Endothelial cell (in vitro differentiated cells): ENCODE results near the gene CCDC190. TPM values are rescaled to one million over a fixed set of nuclear protein-coding genes. Genes with fewer than 3 reads are reported as not detected.

Source experiments
- DNase-seq: peaks from one replicate; pipeline ENCODE4 v3.0.0; 2021; ENCODE audit warnings: low spot score
- H3K27ac Mint-ChIP-seq: one replicate; pipeline ENCODE4 v1.8.0; 2021; ENCODE audit warnings: mixed read lengths, inconsistent platforms; ENCODE audit not compliant: unreplicated experiment
- H3K27me3 Mint-ChIP-seq: one replicate; pipeline ENCODE4 v1.8.0; 2021; ENCODE audit warnings: mild to moderate bottlenecking, moderate library complexity, mixed read lengths, inconsistent platforms; ENCODE audit not compliant: unreplicated experiment
- H3K36me3 Mint-ChIP-seq: one replicate; pipeline ENCODE4 v1.8.0; 2021; ENCODE audit warnings: mild to moderate bottlenecking, low read depth, mixed read lengths, inconsistent platforms; ENCODE audit not compliant: unreplicated experiment
- H3K4me1 Mint-ChIP-seq: one replicate; pipeline ENCODE4 v1.8.0; 2021; ENCODE audit warnings: mild to moderate bottlenecking, mixed read lengths, inconsistent platforms; ENCODE audit not compliant: unreplicated experiment
- H3K4me3 Mint-ChIP-seq: one replicate; pipeline ENCODE4 v1.8.0; 2021; ENCODE audit warnings: mild to moderate bottlenecking, mixed read lengths, inconsistent platforms; ENCODE audit not compliant: unreplicated experiment
- H3K9me3 Mint-ChIP-seq: one replicate; pipeline ENCODE4 v1.8.0; 2021; ENCODE audit warnings: mixed read lengths, inconsistent platforms; ENCODE audit not compliant: unreplicated experiment
- CTCF ChIP-seq: fragments of 200-600 bp; sonication (generic); IDR thresholded peaks from one replicate; pipeline ENCODE4 v1.5.0; 2021; ENCODE audit warnings: antibody characterized with exemption; ENCODE audit not compliant: unreplicated experiment
- total RNA-seq: library from RNA; stranded (reverse); fragmentation: NEBNext Ultra II Directional; extraction: Animal tissue kit (Norgen Biotek cat#: 25700); gene quantifications from one replicate; pipeline ENCODE4 v1.2.1, GENCODE V29; 2021; ENCODE audit not compliant: unreplicated experiment

CCDC190 gene
- total RNA-seq, 1 donor from 2014 or later, result not detected

- DNase-seq, result no peak
- Mint-ChIP-seq H3K36me3 (no peaks in the 10 kb centered on the region), H3K27me3 (no peaks in the 10 kb centered on the region), H3K9me3 (no peaks in the 10 kb centered on the region), H3K4me3 (no peak overlapping the region), H3K4me1 (no peaks in the 10 kb centered on the region), H3K27ac (no peak overlapping the region)
- TF ChIP-seq CTCF, result no peak
Observed at GRCh38 chr1:162905174-162906158, 44.5 kb upstream of the CCDC190 start.

GRCh38 chr1:162904579-162904978 lies 43.6 kb upstream of the CCDC190 start:
- no peak for DNase-seq
- Mint-ChIP-seq H3K4me3 (no peak overlapping the region), H3K27ac (no peak overlapping the region), H3K9me3 (no peaks in the 10 kb centered on the region), H3K27me3 (no peaks in the 10 kb centered on the region), H3K4me1 (no peaks in the 10 kb centered on the region), H3K36me3 (no peaks in the 10 kb centered on the region)
- no peak for TF ChIP-seq CTCF

GRCh38 chr1:162904023-162904422 lies 43.0 kb upstream of the CCDC190 start:
- Mint-ChIP-seq H3K4me1 (no peaks in the 10 kb centered on the region), H3K9me3 (no peaks in the 10 kb centered on the region), H3K27me3 (no peaks in the 10 kb centered on the region), H3K36me3 (no peaks in the 10 kb centered on the region), H3K4me3 (no peak overlapping the region), H3K27ac (no peak overlapping the region)
- no peak for DNase-seq
- no peak for TF ChIP-seq CTCF

- no peak for TF ChIP-seq CTCF
- Mint-ChIP-seq H3K27ac (no peak overlapping the region), H3K27me3 (no peaks in the 10 kb centered on the region), H3K4me3 (no peak overlapping the region), H3K36me3 (no peaks in the 10 kb centered on the region), H3K4me1 (no peaks in the 10 kb centered on the region), H3K9me3 (no peaks in the 10 kb centered on the region)
- DNase-seq, result no peak
Observed at GRCh38 chr1:162903246-162903645, 42.3 kb upstream of the CCDC190 start.

- no peak for DNase-seq
- H3K36me3 Mint-ChIP-seq, result no peaks in the 10 kb centered on the region
Observed at GRCh38 chr1:162902416-162902815, 41.4 kb upstream of the CCDC190 start.

More at GRCh38 chr1:162902416-162902815, 41.4 kb upstream of the CCDC190 start:
- Mint-ChIP-seq H3K4me1 (no peaks in the 10 kb centered on the region), H3K27ac (no peak overlapping the region), H3K9me3 (no peaks in the 10 kb centered on the region), H3K27me3 (no peaks in the 10 kb centered on the region), H3K4me3 (no peak overlapping the region)
- no peak for TF ChIP-seq CTCF
